Stomach (tissue), 9 donors: ENCODE results near the gene ETV3L. TPM values are rescaled to one million over a fixed set of nuclear protein-coding genes. Genes with fewer than 3 reads are reported as not detected.

ENCODE experiments used
- DNase-seq, 2 donors: peaks; one replicate each; pipeline versions ENCODE4 v3.0.0 to v3.0.0-alpha.2; 2013 to 2019
- H3K27ac ChIP-seq, 5 donors: fragments of 200-600 bp in 4 of 5; sonication (generic) in 4 of 5; one replicate each; pipeline ENCODE4 v1.5.1; 2013 to 2019; ENCODE audit warnings: mild to moderate bottlenecking in 1 of 5, moderate library complexity in 1 of 5
- H3K27me3 ChIP-seq, 3 donors: fragments of 200-600 bp; sonication (generic); one replicate each; pipeline ENCODE4 v1.5.1; 2017 to 2019; ENCODE audit warnings: mixed run types in 1 of 3
- H3K36me3 ChIP-seq, 4 donors: fragments of 200-600 bp; sonication (generic); 1 replicate in 3 of 4; 2 replicates in 1 of 4; pipeline ENCODE4 v1.5.1; 2016 to 2019
- H3K4me1 ChIP-seq, 4 donors: fragments of 200-600 bp; sonication (generic); one replicate each; pipeline ENCODE4 v1.5.1; 2016 to 2019
- H3K4me3 ChIP-seq, 4 donors: fragments of 200-600 bp; sonication (generic) in 3 of 4; one replicate each; pipeline ENCODE4 v1.5.1; 2016 to 2019; ENCODE audit warnings: mild to moderate bottlenecking in 1 of 4
- H3K9me3 ChIP-seq, 4 donors: fragments of 200-600 bp; sonication (generic); one replicate each; pipeline ENCODE4 v1.5.1; 2016 to 2019
- CTCF ChIP-seq, 7 experiments: fragments of 450-650 bp in 4 of 7; fragments of 200-600 bp in 3 of 7; sonication (generic) in 3 of 7; IDR thresholded peaks; one replicate each; pipeline ENCODE4 v1.5.1; 2016 to 2019; ENCODE audit warnings: antibody characterized with exemption in 7 of 7, control low read depth in 2 of 7, mild to moderate bottlenecking in 1 of 7
- EP300 ChIP-seq: sonication (generic); formaldehyde crosslinking; IDR thresholded peaks from one replicate; pipeline ENCODE4 v1.6.1; 2017; ENCODE audit warnings: antibody characterized with exemption
- POLR2A ChIP-seq, 4 donors: fragments of 450-650 bp; IDR thresholded peaks; one replicate each; pipeline ENCODE4 v1.6.1; 2016; ENCODE audit warnings: antibody characterized with exemption in 4 of 4, control low read depth in 2 of 4, mild to moderate bottlenecking in 1 of 4, moderate library complexity in 1 of 4
- POLR2AphosphoS5 ChIP-seq, 3 donors: sonication (generic); formaldehyde crosslinking; IDR thresholded peaks; one replicate each; pipeline ENCODE4 v1.6.1; 2016; ENCODE audit warnings: antibody characterized with exemption in 3 of 3
- WGBS, 5 donors: extraction: QIAGEN DNeasy Blood & Tissue Kit in 3 of 5; methylation state at CpG; one replicate each; pipeline versions ENCODE4 v1.1.5 to v1.1.7; 2013 to 2018; 5-methylcytosine and 5-hydroxymethylcytosine counted together
- intact Hi-C: fragments of 100-400 bp; cut with DNase I; formaldehyde crosslinking; loops from one replicate; pipeline ENCODE4 v1.15.1; 2023; ENCODE audit warnings: low total_unique reads
- polyA plus RNA-seq, 3 donors: library from polyadenylated mRNA; stranded (reverse); fragments of 200-250 nt; gene quantifications; one replicate each; pipeline ENCODE4 v1.2.3, GENCODE V29; 2013
- total RNA-seq, 5 donors: library from RNA; depleted of rRNA; stranded (reverse); fragments of >200 nt; gene quantifications; one replicate each; pipeline versions ENCODE4 v1.1.0 to v1.2.3, GENCODE V29; 2014 to 2016
- donor health status: healthy with polysubstance abuse.
- donor health status: Bipolar disorder and iron deficiency.
- donor health status: healthy.

ETV3L gene
- total and polyA plus RNA-seq, 8 donors = not detected

DNA sequence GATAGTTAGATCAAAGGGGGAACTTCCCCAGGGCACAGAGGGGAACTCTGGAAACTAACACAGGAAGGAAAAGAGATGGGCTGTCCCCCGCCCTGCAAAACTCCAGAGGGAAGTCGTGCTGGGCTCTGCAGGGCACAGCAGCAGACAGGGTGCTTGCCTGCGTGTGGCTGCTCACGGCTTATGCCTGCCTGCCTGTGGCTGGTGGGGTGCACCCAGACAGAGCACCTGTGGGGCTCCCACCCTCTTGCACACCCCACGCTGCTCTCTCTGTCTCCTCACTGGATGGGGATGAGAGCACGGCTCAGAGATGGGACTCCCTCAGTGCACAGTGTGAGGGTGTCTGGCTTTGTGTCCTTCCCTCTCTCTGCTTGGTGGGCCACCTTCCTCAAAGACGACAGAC is 13.5 kb upstream of the ETV3L start:
- Histone ChIP-seq H3K4me3 (no peak overlapping the region), H3K27ac (no peak overlapping the region), H3K4me1 (no peaks in the 10 kb centered on the region), H3K27me3 (peaks cover 0 to 67% (median 12%) of the 10 kb centered on the region in 3 donors), H3K36me3 (no peaks in the 10 kb centered on the region), H3K9me3 (no peaks in the 10 kb centered on the region)
- DNase-seq = no peak
- TF ChIP-seq EP300 (no peak), CTCF (IDR thresholded peaks at IDR 0.05) (no peak), POLR2A (IDR thresholded peaks at IDR 0.05) (no peak), POLR2AphosphoS5 (IDR thresholded peaks at IDR 0.05) (no peak)
- WGBS, 5 donors = 44 to 74% (median 68%) methylated on average over 5 to 7 of the region's 7 CpGs
- intact Hi-C loops = no loop called here

DNA sequence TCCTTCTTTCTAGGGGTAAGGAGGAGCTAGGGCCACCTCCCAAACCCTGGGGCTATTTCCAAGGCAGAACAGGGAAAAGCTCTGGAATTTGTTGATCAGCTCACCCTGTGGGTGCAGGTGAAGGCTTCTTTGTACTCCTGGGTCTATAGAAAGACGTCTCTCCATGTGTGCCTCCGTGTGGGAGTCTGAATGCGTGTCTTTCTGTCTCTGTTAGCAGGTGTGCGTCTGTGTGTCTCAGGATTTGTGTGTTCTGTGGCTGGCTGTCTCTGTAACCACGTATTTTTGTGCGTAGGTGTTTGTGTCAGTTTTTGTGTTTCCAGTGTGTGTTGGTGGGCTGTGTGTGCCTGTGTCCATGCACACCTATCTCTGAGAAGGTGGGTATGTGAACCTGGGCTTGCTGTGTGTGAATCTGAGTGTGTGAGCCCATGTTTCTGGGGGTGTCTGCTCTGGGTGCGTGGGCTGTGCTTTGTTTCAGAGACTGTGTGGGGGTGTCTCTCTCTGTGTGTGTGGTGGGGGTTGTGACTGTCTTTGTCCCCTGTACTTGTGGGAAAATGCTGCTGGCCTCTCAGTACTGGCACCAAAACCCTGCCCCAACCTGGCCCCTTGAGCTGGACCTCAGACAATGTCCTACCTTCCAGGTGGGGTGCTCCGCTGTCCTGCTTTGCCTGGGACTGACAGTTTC is 12.7 kb upstream of the ETV3L start:
- Histone ChIP-seq H3K27ac (no peak overlapping the region), H3K4me3 (no peak overlapping the region), H3K27me3 (peaks cover 0 to 74% (median 16%) of the 10 kb centered on the region in 3 donors), H3K4me1 (no peaks in the 10 kb centered on the region), H3K36me3 (no peaks in the 10 kb centered on the region), H3K9me3 (no peaks in the 10 kb centered on the region)
- WGBS, 5 donors = 65 to 72% (median 67%) methylated on average over 8 of the region's 8 CpGs
- no peak for TF ChIP-seq CTCF (IDR thresholded peaks at IDR 0.05)
- DNase-seq = no peak
- intact Hi-C loops = no loop called here

DNA sequence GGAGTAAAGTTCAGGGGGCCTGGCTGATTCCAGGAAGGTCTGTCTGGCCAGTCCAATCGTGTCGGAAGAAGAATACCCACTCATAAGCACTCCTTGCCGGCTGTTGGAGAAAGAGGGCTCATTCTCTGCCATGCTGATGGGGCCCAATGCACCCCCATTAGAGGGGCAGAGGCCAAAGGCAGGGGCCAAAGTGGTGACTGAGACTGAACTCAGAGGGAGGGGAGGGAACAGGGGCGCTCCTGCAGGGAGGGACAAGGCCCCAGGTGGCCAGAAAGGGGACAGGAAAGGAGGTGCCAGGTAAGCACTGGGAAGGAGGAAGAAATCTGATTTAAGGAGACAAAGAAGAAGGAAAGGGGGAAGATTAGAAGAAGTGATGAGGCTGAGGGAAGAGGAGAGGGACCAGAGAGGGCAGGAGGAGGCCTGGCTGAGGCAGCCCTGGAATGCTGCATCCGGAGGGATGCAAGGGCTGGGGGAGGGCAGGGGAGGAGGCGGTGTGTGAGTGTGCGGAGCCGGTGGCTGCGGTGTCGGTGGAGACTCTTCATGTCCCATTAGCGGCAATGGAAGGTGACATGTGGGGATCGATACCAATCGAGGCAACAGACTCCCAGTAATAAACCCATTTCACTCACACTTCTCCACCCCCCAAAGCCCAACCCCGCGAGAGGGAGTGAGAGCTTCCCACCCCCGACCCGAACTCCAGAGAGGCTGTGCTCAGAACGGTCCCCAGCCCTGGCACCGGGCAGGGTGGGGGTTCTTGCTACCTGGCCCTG is 12.0 kb upstream of the ETV3L start:
- Histone ChIP-seq H3K27ac (no peak overlapping the region), H3K4me1 (peaks cover 0 to 1% (median 0%) of the 10 kb centered on the region in 4 donors), H3K9me3 (no peaks in the 10 kb centered on the region), H3K27me3 (peaks cover 0 to 82% (median 16%) of the 10 kb centered on the region in 3 donors), H3K36me3 (no peaks in the 10 kb centered on the region), H3K4me3 (no peak overlapping the region)
- WGBS, 5 donors = 45 to 64% (median 48%) methylated on average over 19 of the region's 19 CpGs
- DNase-seq = no peak
- TF ChIP-seq POLR2A (IDR thresholded peaks at IDR 0.05) (no peak), POLR2AphosphoS5 (IDR thresholded peaks at IDR 0.05) (no peak), EP300 (no peak), CTCF (IDR thresholded peaks at IDR 0.05) (no peak)
- intact Hi-C loops = no loop called here

DNA sequence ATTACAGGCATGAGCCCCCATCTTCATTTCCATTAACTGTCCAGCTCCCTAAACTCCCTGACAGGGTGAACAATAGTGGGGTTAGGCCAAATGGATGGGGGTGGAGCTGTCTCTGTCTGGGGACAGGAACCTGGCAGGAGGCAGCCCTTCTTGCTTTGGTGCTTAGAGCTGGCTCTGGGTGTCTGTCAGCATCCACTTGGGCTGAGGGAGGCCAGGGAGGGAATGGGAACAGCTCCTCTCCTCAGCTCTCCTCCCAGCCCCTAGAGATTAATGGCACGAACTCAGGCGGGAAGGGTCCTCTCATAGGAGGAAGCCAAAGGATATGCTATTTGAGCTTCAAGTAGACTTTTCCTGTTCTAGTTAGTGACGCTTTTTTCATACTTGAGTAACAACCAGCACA is 11.1 kb upstream of the ETV3L start:
- Histone ChIP-seq H3K4me1 (peaks cover 0 to 4% (median 0%) of the 10 kb centered on the region in 4 donors), H3K4me3 (no peak overlapping the region), H3K9me3 (no peaks in the 10 kb centered on the region), H3K27me3 (peaks cover 0 to 91% (median 16%) of the 10 kb centered on the region in 3 donors), H3K27ac (no peak overlapping the region), H3K36me3 (no peaks in the 10 kb centered on the region)
- no peak for DNase-seq
- WGBS, 5 donors = 80 to 91% (median 85%) methylated on average over 3 of the region's 3 CpGs
- TF ChIP-seq CTCF (IDR thresholded peaks at IDR 0.05) (no peak), POLR2AphosphoS5 (IDR thresholded peaks at IDR 0.05) (no peak), EP300 (no peak), POLR2A (IDR thresholded peaks at IDR 0.05) (no peak)
- intact Hi-C loops = no loop called here
